ENCODE data around the gene CFAP52. TPM values are rescaled to one million over a fixed set of nuclear protein-coding genes. Genes with fewer than 3 reads are reported as not detected.

CFAP52 gene
- total RNA-seq, 1 experiment from 2014 or later: not detected

- Histone ChIP-seq H2BK120ac (ENCODE audit: low read depth, low read length, poor library complexity, severe bottlenecking) (no peak overlapping the region), H2AFZ (ENCODE audit: low read length) (no peak overlapping the region), H3K79me1 (ENCODE audit: insufficient read depth, low read depth, low read length, poor library complexity, severe bottlenecking) (no peaks in the 10 kb centered on the region), H3K14ac (ENCODE audit: insufficient read depth, low read length) (no peak overlapping the region), H4K91ac (ENCODE audit: insufficient read length, low read depth, low read length) (no peak overlapping the region), H3K23me2 (ENCODE audit: insufficient read length, low read depth, low read length, poor library complexity, severe bottlenecking) (no peaks in the 10 kb centered on the region), H3K27me3 (ENCODE audit: insufficient read depth, low read length) (no peaks in the 10 kb centered on the region), H3K9me3 (ENCODE audit: control insufficient read depth, low read depth, low read length) (no peaks in the 10 kb centered on the region), H2AK5ac (ENCODE audit: insufficient read length, low read length) (no peak overlapping the region), H3K4me1 (ENCODE audit: insufficient read depth, low read length) (peaks cover 7% of the 10 kb centered on the region), H3K23ac (ENCODE audit: insufficient read length, low read depth, low read length) (no peak overlapping the region), H3K4me2 (ENCODE audit: insufficient read depth, insufficient read length, low read length) (no peak overlapping the region), H3T11ph (ENCODE audit: low read length) (no peak overlapping the region), H3K18ac (ENCODE audit: insufficient read length, low read depth, low read length) (no peak overlapping the region), H2BK20ac (ENCODE audit: low read depth, low read length, poor library complexity, severe bottlenecking) (no peak overlapping the region), H3K27ac (ENCODE audit: insufficient read length, low read depth, low read length) (no peak overlapping the region), H3K56ac (ENCODE audit: insufficient read length, low read depth, low read length) (no peak overlapping the region), H4K8ac (replicated peaks; ENCODE audit: insufficient read length, low read depth, low read length) (no peak overlapping the region), H3K79me2 (ENCODE audit: insufficient read depth, low read length) (no peaks in the 10 kb centered on the region), H4K20me1 (ENCODE audit: control insufficient read depth, insufficient read depth, insufficient read length) (no peaks in the 10 kb centered on the region), H4K5ac (ENCODE audit: insufficient read length, low read depth, low read length) (no peak overlapping the region), H3K9ac (ENCODE audit: extremely low read depth, insufficient read length, low read length) (no peak overlapping the region), H2BK5ac (ENCODE audit: insufficient read length, low read length) (no peak overlapping the region), H2BK15ac (ENCODE audit: low read depth, low read length) (no peak overlapping the region), H3K4ac (ENCODE audit: low read depth, low read length) (no peak overlapping the region), H2BK12ac (ENCODE audit: insufficient read length, low read depth, low read length) (no peak overlapping the region)
- H3K9me3 Mint-ChIP-seq: peaks cover 3 to 6% of the 10 kb centered on the region in 2 experiments; a peak in 2 of 5 replicates
- H3K27me3 Mint-ChIP-seq (ENCODE audit: low read depth): no peaks in the 10 kb centered on the region; the same call in 1 of the 2 replicates
- H3K4me1 Mint-ChIP-seq: peaks cover 6 to 12% of the 10 kb centered on the region in 2 experiments
- no peak for DNase-seq
- no peak overlapping the region for H3K4me3 Mint-ChIP-seq
- H3K36me3 Mint-ChIP-seq (ENCODE audit: insufficient read depth in 1 of 3, low read depth in 3 of 3): peaks cover 8 to 25% (median 23%) of the 10 kb centered on the region in 3 experiments
- no peak overlapping the region; a peak in 2 of 7 replicates for H3K27ac Mint-ChIP-seq
- no peak for TF ChIP-seq CTCF (conservative IDR thresholded peaks at IDR 0.05)
- WGBS (ENCODE audit: extremely low coverage, insufficient read length, low lambda C conversion rate): no CpG with 5 or more reads among the region's 6 CpGs
These were observed 93.1 kb downstream of the CFAP52 start for GRCh38 chr17:9669551-9670008.

Data from H9 (cell line).